ENCODE measurements around the gene UACA. TPM values are rescaled to one million over a fixed set of nuclear protein-coding genes. Genes with fewer than 3 reads are reported as not detected.
A peak's percentile ranks its signal among the peaks of the same experiment; 100 is the strongest.
"Not testable (repeated sequence)": the region's sequence is repeated elsewhere in the genome, so short reads cannot be mapped to it uniquely, and the experiment has no call there.

The UACA gene, protein sequence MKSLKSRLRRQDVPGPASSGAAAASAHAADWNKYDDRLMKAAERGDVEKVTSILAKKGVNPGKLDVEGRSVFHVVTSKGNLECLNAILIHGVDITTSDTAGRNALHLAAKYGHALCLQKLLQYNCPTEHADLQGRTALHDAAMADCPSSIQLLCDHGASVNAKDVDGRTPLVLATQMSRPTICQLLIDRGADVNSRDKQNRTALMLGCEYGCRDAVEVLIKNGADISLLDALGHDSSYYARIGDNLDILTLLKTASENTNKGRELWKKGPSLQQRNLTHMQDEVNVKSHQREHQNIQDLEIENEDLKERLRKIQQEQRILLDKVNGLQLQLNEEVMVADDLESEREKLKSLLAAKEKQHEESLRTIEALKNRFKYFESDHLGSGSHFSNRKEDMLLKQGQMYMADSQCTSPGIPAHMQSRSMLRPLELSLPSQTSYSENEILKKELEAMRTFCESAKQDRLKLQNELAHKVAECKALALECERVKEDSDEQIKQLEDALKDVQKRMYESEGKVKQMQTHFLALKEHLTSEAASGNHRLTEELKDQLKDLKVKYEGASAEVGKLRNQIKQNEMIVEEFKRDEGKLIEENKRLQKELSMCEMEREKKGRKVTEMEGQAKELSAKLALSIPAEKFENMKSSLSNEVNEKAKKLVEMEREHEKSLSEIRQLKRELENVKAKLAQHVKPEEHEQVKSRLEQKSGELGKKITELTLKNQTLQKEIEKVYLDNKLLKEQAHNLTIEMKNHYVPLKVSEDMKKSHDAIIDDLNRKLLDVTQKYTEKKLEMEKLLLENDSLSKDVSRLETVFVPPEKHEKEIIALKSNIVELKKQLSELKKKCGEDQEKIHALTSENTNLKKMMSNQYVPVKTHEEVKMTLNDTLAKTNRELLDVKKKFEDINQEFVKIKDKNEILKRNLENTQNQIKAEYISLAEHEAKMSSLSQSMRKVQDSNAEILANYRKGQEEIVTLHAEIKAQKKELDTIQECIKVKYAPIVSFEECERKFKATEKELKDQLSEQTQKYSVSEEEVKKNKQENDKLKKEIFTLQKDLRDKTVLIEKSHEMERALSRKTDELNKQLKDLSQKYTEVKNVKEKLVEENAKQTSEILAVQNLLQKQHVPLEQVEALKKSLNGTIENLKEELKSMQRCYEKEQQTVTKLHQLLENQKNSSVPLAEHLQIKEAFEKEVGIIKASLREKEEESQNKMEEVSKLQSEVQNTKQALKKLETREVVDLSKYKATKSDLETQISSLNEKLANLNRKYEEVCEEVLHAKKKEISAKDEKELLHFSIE (N-terminal part only)
- total RNA-seq = 139 TPM

DNA sequence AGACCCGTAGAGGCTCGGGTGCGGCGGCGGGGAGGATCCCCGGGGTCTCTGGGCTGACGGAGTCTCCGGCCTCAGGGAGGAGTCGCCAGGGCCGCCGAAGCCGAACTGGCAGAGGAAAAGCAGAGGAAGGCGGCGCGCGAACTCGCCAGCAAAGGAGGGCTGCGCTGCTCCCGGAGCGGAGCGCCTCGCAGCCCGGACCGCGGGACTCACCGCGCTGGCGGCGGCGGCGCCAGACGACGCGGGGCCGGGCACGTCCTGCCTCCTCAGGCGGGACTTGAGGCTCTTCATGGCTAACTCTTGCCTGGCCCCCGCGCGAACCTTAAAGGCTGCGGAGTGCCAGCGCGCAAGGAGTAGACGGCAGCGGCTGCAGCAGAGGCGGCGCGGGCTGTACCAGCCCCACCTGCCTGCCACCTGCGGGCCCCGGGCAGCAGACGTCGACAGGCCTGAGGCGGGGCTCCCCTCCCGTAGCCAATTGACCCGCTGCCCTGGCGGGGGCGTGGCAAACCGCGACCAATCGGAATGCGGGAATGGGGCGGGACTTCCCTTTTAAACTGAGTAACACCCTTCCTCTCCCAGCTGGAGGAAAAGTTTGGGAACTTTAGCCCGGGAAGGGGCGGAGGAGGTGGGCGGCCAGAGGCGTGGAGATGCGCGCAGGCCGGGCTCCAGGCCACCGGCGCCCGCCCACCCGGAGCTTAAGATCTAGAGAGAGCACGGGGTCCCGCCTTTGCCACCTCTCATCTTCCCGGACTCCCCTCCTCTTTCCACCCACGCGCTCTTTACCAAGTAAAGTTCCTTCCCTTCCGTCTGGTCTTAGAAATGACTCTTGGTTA lies at the start of gene UACA:
Gene UACA, minus strand, starts transcription at position 439 of the 830 bp plus-strand sequence. Its CDS starts 151 bp downstream, at position 288.
- peak; percentile 99 for DNase-seq

DNA sequence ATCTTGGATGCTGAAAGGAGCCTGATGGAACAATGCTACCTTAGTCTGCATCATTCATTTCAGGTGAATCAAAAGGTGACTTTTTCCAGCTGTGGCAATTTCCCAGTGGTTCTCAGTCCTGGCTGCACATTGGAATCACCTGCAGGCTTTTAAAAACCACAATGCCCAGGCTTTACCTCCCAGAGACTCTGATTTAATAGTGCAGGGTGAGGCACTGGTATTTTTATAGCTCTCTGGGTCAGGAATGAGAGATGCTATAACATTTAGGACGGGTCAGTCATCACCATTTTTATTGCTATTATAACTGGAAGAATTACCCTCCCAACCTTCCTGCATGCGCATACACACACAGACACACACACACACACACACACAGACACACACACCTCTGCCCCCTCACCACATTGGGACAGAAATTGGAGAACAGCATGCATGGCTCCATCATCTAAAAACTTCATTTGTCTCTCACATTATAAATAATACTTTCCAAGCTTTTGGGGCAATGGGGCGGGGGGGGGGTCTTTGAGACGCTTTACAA lies 49.5 kb upstream of the UACA start:
- DNase-seq = no peak

DNA sequence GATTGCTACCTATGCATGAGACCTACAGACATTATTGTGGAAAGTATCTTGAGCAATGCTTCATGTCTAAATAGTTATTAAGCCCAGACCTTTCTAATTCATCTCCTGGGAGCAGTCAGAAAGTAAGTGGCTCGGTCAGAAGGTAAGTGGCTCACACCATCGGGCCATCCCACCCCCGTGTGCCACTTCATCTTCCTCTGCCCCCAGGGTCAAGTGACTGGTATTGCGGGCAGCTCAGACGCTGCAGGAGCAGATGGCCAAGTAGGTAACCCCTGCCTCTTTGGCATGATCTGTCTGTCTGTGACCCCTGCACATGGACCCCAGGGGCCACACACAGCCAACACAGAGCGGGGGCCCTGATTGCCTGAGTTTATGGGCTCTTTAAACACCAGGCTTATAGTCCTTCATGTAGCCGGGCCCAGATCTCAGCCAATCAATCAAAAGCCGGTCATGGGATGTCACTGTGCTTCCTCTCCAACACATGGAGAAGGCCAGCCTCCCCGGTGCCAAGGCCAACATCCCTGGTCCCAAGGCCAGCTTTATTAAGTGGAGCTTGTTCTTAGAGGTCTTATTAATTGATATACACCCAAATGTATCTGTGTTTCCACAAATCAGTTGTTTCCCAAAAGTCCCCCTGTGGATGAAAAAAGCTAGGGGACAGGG lies 47.7 kb upstream of the UACA start:
- no peak for DNase-seq

DNA sequence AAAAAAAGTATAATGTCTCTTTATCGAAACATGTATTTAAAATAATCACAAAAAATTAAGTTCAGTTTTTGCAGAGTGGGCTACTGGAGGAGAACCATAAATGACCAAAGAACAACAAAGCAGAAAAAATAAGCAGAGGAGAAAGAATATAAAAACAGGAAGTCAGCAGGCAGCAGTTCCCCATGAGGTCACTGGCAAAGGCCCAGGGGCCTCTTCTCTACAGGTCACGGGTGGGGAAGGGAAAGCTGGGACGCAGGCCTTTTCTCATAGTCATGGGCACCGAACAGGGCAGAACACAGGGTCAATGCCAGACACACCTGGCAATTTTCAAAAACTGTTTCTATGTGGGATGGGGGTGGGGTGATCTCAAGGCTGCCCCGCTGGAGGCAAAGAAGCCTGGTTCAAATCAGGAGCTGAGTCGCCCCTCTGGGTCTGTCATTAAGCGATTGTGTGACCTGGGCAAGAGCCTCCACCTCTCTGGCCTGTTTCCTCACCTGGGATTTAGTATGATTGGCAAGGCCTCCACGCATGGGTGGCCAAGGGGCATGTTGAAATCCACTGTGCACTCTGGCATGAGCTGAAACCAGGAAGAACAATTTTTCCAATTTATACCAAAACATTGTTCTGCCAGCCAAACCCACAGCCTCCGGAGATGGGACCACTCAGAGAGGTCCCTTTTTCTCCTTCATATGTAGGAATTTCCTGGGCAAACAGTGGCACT lies 43.8 kb upstream of the UACA start:
- DNase-seq = no peak

DNA sequence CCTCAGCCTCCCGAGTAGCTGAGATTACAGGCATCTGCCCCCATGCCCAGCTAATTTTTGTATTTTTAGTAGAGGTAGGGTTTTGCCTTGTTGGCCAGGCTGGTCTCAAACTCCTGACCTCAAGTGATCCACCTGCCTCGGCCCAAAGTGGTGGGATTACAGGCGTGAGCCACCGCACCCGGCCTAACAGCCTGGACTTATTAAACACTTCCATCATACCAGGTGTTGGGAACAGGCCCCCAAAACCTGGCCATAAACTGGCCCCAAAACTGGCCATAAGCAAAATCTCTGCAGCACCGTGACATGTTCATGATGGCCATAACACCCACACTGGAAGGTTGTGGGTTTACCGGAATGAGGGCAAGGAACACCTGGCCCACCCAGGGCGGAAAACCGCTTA lies 41.0 kb upstream of the UACA start:
- DNase-seq = not testable (repeated sequence)

DNA sequence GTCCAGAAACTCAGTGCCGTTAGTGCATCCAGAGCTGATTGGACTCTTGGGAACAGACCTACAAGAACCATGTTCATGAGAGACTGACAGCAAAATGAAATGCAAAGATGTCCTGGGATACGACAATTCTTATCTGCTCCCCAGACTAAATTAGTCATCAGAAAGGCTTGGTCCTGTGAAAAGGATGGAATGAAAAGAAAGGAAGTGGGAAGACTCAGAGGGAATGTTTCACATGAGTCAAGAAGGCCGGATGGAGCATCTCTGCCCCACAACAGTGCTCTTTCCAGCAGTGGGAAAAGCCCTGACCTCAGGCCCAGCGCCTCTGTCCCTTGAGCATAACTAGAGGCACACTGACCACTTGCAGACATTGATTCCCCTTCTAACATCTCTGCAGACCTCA lies 39.3 kb upstream of the UACA start:
- no peak for DNase-seq

DNA sequence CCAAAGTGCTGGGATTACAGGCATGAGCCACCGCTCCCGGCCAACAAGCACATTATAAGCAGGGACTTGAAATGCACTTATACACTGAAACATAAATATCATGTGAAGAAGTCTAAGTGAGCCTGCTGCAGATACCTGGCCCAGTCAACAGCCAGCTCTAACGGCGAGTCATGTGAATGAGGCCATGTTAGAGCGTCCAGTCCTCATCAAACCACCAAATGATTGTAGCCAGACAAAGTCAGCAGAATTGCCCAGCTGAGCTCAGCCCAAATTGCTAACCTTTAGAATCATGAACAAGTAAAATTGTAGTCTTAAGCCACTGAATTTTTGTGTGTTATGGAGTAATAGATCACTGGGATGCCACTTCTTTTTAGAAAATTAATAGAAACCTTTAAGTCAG lies 37.8 kb upstream of the UACA start:
- no peak for DNase-seq

DNA sequence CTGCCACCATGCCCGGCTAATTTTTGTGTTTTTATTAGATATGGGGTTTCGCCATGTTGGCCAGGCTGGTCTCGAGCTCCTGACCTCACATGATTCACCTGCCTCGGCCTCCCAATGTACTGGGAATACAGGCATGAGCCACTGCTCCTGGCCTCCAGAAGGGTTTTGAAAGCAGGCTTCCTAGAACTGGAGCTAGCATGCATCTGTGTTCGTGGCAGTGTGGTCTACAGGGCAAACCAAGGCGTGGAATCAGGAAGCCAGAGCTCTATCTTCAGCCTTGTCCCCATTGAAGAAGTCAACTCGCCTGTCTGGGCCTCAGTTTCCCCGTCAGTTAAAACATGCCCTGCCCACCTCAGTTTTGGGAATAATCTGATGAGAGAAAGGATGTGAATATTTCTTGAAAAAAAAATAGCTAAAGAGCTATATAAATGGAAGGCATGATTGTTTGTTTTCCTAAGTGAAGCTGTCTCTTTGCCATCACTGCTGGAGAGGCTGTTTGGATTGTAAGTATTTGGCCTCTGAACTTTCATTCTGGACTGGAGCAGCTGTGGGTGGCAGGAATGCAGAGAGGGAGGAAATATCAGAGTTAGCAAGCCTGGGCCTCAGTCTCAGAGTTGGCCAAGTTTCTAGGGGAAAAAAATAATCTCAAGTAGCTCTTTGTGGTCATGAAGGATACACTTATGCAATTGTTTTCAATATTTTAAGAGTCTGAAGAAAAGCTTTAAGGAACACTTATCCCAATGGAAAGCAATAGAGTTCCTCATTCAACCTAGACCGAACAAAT lies 36.5 kb upstream of the UACA start:
- peak; percentile 67 for DNase-seq

DNA sequence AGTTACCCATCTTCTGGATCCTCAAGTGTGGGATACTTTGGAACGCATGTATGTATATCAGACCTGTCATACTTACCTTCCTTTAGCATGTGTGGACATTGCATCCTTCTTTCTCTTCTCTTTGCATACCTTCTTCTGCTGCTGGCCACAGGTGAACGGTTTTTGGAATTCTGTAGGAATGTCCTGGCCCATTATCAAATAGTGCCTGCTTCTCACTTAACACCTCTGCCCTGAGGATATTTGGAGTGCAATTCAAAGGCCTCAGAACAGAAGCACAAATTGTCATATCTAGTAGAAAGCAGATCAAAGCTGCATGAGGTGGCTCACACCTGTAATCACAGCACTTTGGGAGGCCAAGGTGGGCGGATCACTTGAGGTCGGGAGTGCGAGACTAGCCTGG lies 34.1 kb upstream of the UACA start:
- no peak for DNase-seq

DNA sequence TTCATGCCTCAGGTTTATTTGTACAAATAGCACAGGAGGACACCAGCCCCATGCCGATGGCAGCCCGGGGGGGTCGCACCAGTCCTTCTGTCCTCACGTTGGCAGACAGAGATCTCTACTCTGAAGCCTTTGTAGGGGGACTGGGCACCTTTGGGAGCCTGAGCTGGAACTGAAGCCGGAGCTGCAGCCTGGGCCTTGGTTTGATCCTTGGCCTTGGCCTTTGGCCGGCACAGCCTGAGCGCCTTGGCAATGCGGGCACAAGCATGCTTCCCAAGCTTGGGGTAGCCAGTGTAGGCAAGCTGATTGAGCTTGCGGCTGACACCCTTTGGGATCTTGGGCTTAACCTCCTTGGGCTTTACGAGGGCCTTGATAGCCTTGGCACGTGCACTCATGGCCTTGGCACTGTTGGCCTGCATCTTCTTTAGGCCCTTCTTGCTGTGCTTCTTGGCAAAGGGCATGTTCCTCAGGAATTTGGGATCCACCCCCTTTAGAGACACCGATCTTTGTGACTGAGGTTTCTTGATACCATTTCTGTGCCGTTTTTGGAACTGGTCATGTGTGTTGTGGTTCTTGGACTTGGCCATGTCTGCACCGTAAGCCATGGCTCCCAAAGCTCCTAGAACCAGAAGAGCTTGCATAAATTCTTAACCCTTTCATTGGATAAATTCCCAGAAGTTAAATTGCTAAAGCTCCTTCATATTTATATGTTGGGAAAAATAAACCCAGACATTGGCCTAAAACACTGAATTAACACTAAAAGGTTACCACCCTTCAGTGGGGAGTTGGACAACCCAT lies 33.4 kb upstream of the UACA start:
- no peak for DNase-seq

DNA sequence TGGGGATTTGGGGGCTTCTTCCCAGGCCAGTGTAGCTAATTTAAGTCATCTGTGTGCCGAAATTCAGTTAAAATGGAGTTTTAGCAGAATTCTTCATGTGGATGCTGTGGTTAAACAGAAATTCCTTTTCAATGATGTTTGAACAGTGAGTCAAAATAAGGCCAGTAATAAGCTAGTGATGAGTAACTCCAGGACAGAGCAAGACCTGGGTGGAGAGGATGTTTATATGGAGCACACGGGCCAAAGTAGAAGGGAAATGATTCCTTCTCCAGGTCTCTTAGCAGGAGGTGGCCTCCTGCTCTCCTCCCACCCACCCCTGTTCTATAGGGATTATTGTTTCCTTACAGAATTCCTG lies 31.9 kb upstream of the UACA start:
- DNase-seq = peak; percentile 20

DNA sequence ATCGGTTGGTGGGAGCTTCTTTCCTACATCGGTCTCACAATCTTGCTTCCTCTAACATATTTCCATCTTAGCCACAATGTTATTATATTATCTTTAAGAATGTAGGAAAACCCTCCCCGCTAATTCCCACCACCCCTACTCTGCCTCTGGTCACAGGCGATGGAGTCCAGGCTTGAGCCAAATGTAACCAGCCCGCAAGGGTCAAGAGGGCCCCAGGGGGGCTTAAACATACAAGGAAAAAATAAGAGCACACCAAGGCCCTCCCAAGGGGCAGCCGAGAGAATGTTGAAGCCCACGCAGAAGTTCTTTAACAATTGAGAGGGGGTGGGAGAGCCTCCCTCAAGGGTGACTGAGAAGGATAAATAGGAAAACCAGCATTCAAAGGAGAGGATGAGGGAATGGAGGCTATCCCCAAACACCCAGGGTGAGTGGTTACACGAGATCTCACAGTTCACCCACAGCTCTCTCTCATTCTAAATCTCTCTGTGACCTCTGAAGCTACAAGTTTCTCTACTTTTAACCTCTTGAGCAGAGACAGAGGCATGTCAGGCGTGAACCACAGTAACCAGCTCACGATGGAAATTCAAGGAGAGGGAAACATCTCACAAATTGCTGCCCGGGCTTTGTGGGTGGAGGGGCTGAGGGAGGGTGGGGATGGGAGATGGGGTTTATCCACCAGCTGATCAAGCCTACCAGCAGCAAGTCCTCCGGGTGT lies 31.4 kb upstream of the UACA start:
- peak; percentile 12 for DNase-seq

DNA sequence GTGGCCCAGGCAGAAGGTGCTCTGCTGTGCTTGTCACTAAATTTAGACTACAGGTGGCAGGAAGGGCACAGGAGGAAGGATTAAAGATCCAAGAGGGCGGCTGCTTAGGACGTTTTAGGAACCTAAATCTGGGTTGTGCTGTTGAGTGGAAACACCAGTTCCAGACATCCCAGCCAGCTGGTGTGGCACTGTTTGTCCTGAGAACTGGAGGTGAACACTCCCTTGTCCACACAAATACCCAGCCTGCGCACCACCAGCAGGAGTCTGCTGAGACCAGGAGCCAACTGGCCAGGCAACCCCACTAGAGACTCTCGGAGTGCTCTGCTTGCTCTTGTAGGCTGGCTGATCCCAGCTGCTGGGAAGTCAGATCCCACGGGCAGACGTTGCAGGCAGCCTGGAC lies 30.3 kb upstream of the UACA start:
- peak; percentile 20 for DNase-seq

DNA sequence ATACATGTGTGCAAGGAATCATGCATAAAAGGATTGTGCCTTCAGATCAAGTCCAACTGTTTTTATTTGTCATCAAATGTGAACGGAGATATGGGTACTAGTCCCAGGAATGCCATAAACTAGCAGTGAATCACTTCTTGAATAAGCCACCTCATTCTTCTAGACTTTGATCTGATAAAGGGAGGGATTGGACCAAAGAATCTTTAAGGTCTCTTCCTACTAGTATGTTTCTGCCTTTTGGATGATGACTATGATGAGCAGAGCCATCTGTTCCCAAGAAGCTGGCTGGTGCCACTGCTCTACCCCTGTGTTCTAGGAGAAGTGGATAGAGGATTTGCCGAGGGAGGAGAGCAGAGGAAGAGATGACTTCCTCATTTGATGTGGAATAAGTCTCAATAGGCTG lies 28.8 kb upstream of the UACA start:
- no peak for DNase-seq

DNA sequence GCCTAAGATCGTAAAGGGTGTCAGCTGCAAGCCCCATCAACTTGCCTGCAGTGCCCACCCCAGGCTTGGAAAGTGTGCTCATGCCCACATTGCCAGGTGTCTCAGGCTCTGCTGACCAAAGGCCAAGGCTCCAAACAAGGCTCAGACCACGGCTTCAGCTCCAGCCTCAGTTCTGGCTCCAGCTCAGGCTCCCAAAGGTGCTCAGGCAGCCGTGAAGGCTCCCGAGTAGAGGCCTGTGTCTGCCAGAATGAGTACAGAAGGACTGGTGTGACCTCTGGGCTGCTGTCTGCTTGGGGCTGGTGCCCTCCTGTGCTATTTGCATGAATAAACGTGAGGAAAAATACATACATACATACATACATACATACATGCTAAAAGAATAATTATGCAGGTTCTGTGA lies 27.9 kb upstream of the UACA start:
- no peak for DNase-seq

DNA sequence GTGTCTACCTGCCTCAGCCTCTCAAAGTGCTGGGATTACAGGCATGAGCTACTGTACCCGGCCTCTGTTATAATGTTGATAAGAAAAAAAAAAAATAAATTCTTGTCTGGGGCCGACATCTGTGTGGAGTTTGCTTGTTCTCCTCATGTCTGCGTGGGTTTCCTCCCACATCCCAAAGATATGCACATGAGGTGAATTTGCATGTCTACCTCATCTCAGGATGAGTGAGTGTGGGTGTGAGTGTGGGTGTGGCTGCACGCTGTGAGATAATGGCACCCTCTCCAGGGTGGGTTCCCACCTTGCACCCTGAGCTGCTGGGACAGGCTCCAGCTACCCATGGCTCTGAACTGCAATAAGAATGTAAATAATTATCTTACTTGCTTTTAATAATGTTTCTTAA lies 25.9 kb upstream of the UACA start:
- DNase-seq = no peak

DNA sequence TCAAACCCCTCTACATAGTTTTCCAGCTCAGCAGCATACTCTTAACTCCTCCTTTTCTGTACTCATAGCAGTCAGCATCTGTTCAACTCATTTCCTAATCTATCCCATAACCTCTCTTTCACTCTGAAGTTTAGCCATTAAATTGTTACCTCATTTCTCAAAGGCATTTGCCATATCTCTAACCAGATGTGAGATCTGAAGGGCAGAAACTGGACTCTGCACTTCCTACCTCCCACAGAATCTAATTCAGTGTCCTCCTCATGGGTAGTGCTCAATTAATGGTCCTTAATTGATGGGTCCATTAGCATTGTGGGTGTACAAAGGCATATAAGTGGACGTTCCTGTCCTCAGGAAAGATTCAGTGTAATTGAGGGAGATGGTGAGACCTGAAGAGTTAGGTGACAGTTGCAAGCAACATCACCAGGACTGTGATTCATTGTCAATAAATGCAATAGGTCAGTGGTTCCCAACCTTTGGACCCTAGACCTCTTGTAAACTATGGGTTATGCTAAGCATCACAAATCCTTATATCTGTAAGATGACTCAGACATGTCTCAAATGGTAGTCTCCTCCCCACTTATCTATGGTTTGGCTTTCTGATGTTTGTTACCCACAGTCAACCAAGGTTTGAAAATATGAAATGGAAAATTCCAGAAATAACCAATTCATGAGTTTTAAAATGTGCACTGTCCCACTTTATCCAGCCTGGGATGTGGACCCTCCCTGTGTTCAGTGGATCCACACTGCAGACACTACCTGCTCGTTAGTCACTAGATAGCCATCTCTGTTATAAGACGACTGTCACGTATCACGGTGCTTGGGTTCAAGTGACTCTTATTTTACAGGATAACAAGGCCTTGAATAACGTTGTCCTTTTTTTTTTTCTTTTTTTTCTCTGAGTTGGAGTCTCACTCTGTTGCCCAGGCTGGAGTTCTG lies 25.0 kb upstream of the UACA start:
- DNase-seq = no peak
